GM13977 (cell line): ENCODE measurements around the gene CFAP57.

ENCODE experiments used
- DNase-seq: peaks from one replicate; pipeline ENCODE4 v3.0.0; 2012; ENCODE audit warnings: low spot score
- in situ Hi-C: fragments of 300-500 bp; cut with MboI; formaldehyde crosslinking; loops from one replicate; pipeline ENCODE4 v1.12.0; 2022; ENCODE audit warnings: low sequenced_read_pairs, low pct_unique_long_range_greater_than_20kb, mixed read lengths, inconsistent platforms; ENCODE audit not compliant: unreplicated experiment
- TF ChIP-seq, protein P1 (sequence below): IDR thresholded peaks from 2 replicates; pipeline ENCODE4 v1.5.1; 2012; ENCODE audit warnings: mild to moderate bottlenecking, control low read depth; ENCODE audit not compliant: insufficient read depth; ENCODE audit errors: extremely low read depth, missing control alignments

The CFAP57 gene

DNA sequence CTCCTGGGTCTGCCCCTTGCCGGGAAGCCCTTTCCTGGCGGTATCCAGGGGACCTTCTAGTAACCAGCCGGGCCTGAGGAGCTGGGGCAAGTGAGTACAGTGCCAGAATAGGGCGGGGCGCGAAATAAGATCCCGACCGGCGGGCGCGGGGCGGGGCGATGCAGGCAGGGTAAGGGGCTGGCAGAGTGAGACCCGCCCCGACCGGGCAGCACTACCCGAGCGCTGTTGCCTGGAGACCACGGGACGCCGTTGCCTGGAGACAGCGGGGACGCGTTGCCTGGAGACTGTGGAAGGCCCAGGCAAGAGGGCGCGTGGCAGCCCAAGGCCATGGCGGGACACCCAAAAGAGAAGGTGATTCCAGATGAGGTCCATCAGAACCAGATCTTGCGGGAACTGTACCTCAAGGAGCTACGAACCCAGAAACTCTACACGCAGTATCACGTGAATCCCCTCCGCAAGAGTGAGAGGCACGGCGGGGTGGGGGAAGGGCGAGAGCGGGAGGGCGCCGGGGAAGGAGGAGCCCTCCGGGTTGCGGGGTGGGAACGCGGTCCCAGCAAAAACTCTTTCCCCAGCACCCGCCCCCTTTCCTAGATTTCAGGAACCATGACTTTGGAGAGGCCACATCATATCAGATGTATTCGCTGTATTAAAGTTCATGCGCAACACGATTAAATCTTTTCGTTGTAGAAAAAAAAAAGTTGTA, 24.4 kb upstream of the CFAP57 start:
- in situ Hi-C loops, result no loop called here

DNA sequence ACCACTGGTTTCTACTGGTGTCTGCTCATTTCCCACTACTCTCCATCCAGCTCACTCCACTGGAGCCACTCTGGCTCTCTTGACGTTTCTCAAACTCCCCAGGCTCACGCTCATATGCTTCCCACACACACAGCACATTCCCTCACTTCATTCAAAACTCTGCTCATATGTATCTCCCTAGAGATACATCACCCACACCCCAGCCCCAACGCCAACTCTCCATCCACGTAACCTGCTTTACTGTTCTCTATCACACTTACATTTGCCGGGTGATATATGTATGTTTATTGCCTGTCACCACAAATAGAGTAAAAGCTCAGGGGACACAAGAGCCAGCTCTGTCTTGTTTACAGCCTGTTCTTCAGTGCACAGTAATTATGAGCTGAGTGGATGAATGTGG, 22.2 kb upstream of the CFAP57 start:
- in situ Hi-C loops, result no loop called here
- TF ChIP-seq, protein P1, sequence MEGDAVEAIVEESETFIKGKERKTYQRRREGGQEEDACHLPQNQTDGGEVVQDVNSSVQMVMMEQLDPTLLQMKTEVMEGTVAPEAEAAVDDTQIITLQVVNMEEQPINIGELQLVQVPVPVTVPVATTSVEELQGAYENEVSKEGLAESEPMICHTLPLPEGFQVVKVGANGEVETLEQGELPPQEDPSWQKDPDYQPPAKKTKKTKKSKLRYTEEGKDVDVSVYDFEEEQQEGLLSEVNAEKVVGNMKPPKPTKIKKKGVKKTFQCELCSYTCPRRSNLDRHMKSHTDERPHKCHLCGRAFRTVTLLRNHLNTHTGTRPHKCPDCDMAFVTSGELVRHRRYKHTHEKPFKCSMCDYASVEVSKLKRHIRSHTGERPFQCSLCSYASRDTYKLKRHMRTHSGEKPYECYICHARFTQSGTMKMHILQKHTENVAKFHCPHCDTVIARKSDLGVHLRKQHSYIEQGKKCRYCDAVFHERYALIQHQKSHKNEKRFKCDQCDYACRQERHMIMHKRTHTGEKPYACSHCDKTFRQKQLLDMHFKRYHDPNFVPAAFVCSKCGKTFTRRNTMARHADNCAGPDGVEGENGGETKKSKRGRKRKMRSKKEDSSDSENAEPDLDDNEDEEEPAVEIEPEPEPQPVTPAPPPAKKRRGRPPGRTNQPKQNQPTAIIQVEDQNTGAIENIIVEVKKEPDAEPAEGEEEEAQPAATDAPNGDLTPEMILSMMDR, result no peak
- DNase-seq, result no peak

More for the DNA sequence above, 24.4 kb upstream of the CFAP57 start:
- TF ChIP-seq, protein P1, result no peak
- DNase-seq, result peak; percentile 32

- TF ChIP-seq, protein P1, result no peak
- no peak for DNase-seq
- in situ Hi-C loops, result no loop called here
These were observed 19.3 kb upstream of the CFAP57 start for GRCh38 chr1:43152866-43153265.

DNA sequence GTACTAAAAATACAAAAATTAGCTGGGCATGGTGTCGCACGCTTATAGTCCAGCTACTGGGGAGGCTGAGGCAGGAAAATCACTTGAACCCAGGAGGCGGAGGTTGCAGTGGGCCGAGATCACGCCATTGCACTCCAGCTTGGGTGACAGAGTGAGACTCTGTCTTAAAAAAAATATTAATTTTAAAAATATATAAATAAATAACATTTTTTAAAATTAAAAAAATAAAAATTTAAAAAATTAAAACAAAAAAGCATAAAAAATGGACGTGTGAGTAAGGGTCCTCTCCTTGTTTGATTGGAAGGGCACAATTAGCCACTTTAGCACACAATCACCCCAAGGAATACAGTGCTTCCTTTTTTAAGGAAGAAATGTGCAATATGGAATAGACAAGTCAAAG, 18.7 kb upstream of the CFAP57 start:
- TF ChIP-seq, protein P1, result no peak
- in situ Hi-C loops, result no loop called here
- DNase-seq, result no peak

- in situ Hi-C loops, result no loop called here
- TF ChIP-seq, protein P1, result no peak
- DNase-seq, result no peak
These were observed 16.1 kb upstream of the CFAP57 start for GRCh38 chr1:43156026-43156425.

DNA sequence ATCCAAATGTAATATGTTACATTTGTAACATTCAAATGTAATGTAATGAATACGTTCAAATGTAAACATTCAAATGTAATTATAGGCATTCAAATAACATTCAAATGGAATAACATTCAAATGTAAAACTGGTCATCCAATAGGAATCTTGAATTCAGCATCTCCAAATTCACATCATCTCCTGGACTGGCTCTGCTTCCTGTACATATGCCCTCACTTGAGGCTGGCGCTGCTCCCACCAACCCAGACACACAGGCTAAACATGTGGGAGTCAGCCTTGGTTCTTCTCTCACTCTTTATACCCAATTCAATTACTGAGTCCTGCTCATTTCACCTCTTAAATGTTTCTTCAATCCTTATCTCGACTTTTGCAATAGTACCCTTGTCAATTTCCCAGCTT, 7.0 kb upstream of the CFAP57 start:
- DNase-seq, result no peak

More for the DNA sequence above, 7.0 kb upstream of the CFAP57 start:
- in situ Hi-C loops, result no loop called here
- TF ChIP-seq, protein P1, result no peak
